ENCODE data around the gene TLN1. TPM values are rescaled to one million over a fixed set of nuclear protein-coding genes. Genes with fewer than 3 reads are reported as not detected.

The TLN1 gene
- total and polyA plus RNA-seq, 2 of the 8 experiments (the other 6 are each of a cell fraction or from before 2014, with no cell fraction given), result 28.1 to 90.1 TPM

DNA sequence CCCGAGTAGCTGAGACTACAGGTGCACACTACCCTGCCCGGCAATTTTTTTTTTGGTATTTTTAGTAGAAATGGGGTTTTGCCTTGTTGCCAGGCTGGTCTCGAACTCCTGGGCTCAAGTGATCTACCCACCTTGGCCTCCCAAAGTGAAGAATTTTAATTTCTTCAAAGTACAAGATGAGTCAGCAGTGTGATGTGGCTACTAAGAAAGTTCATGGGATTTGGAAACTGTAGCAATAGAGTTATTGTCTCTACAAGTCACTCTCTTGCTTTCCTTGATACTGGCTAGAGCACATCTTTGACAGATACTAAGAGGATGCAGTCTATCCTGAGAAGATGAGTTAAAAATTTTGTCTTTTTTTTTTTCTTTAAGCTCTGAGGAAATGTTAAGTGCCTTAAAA lies 2.1 kb upstream of the TLN1 start (continued):
- TF ChIP-seq, protein P1, sequence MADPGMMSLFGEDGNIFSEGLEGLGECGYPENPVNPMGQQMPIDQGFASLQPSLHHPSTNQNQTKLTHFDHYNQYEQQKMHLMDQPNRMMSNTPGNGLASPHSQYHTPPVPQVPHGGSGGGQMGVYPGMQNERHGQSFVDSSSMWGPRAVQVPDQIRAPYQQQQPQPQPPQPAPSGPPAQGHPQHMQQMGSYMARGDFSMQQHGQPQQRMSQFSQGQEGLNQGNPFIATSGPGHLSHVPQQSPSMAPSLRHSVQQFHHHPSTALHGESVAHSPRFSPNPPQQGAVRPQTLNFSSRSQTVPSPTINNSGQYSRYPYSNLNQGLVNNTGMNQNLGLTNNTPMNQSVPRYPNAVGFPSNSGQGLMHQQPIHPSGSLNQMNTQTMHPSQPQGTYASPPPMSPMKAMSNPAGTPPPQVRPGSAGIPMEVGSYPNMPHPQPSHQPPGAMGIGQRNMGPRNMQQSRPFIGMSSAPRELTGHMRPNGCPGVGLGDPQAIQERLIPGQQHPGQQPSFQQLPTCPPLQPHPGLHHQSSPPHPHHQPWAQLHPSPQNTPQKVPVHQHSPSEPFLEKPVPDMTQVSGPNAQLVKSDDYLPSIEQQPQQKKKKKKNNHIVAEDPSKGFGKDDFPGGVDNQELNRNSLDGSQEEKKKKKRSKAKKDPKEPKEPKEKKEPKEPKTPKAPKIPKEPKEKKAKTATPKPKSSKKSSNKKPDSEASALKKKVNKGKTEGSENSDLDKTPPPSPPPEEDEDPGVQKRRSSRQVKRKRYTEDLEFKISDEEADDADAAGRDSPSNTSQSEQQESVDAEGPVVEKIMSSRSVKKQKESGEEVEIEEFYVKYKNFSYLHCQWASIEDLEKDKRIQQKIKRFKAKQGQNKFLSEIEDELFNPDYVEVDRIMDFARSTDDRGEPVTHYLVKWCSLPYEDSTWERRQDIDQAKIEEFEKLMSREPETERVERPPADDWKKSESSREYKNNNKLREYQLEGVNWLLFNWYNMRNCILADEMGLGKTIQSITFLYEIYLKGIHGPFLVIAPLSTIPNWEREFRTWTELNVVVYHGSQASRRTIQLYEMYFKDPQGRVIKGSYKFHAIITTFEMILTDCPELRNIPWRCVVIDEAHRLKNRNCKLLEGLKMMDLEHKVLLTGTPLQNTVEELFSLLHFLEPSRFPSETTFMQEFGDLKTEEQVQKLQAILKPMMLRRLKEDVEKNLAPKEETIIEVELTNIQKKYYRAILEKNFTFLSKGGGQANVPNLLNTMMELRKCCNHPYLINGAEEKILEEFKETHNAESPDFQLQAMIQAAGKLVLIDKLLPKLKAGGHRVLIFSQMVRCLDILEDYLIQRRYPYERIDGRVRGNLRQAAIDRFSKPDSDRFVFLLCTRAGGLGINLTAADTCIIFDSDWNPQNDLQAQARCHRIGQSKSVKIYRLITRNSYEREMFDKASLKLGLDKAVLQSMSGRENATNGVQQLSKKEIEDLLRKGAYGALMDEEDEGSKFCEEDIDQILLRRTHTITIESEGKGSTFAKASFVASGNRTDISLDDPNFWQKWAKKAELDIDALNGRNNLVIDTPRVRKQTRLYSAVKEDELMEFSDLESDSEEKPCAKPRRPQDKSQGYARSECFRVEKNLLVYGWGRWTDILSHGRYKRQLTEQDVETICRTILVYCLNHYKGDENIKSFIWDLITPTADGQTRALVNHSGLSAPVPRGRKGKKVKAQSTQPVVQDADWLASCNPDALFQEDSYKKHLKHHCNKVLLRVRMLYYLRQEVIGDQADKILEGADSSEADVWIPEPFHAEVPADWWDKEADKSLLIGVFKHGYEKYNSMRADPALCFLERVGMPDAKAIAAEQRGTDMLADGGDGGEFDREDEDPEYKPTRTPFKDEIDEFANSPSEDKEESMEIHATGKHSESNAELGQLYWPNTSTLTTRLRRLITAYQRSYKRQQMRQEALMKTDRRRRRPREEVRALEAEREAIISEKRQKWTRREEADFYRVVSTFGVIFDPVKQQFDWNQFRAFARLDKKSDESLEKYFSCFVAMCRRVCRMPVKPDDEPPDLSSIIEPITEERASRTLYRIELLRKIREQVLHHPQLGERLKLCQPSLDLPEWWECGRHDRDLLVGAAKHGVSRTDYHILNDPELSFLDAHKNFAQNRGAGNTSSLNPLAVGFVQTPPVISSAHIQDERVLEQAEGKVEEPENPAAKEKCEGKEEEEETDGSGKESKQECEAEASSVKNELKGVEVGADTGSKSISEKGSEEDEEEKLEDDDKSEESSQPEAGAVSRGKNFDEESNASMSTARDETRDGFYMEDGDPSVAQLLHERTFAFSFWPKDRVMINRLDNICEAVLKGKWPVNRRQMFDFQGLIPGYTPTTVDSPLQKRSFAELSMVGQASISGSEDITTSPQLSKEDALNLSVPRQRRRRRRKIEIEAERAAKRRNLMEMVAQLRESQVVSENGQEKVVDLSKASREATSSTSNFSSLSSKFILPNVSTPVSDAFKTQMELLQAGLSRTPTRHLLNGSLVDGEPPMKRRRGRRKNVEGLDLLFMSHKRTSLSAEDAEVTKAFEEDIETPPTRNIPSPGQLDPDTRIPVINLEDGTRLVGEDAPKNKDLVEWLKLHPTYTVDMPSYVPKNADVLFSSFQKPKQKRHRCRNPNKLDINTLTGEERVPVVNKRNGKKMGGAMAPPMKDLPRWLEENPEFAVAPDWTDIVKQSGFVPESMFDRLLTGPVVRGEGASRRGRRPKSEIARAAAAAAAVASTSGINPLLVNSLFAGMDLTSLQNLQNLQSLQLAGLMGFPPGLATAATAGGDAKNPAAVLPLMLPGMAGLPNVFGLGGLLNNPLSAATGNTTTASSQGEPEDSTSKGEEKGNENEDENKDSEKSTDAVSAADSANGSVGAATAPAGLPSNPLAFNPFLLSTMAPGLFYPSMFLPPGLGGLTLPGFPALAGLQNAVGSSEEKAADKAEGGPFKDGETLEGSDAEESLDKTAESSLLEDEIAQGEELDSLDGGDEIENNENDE (IDR thresholded peaks at IDR 0.05; ENCODE audit: insufficient replicate concordance, low read length), result no peak
- TF ChIP-seq EZH2 (IDR thresholded peaks at IDR 0.05; ENCODE audit: low read depth, low read length, severe bottlenecking) (no peak), ZNF274 (IDR thresholded peaks at IDR 0.05; ENCODE audit: borderline replicate concordance, extremely low read depth, low read length) (no peak), ASH2L (IDR thresholded peaks at IDR 0.05; ENCODE audit: low read length) (no peak), CHD2 (IDR thresholded peaks at IDR 0.05; ENCODE audit: low read length) (no peak), BACH1 (IDR thresholded peaks at IDR 0.05; ENCODE audit: low read length) (no peak), SIX5 (IDR thresholded peaks at IDR 0.05; ENCODE audit: low read depth, low read length) (no peak), RBBP5 (IDR thresholded peaks at IDR 0.05; ENCODE audit: borderline replicate concordance, low read depth, low read length) (no peak), GABPA (IDR thresholded peaks at IDR 0.05; ENCODE audit: borderline replicate concordance, insufficient read depth, low read length) (no peak), RAD21 (IDR thresholded peaks at IDR 0.05 in 1 of 2, conservative IDR thresholded peaks at IDR 0.05 in 1 of 2; ENCODE audit: low read depth in 2 of 2, low read length in 2 of 2) (no peak), CBX8 (IDR thresholded peaks at IDR 0.05; ENCODE audit: borderline replicate concordance, low read depth, low read length) (no peak)
